MM.1S (cell line): Measurements from ENCODE around the gene PNPLA7.

ENCODE experiments used
- DNase-seq: peaks from one replicate; pipeline ENCODE4 v3.0.0-alpha.2; 2015
- H2AFZ ChIP-seq: fragments of 300-600 bp; sonication (generic); 2 replicates; pipeline ENCODE4 v1.6.0; 2016; ENCODE audit warnings: antibody characterized with exemption, low read length
- H3F3A ChIP-seq: fragments of 300-600 bp; sonication (generic); 2 replicates; pipeline ENCODE4 v1.6.1; 2016; ENCODE audit warnings: mild to moderate bottlenecking, antibody characterized with exemption, low read length, moderate library complexity, mixed read lengths; ENCODE audit not compliant: insufficient read depth
- H3K27ac ChIP-seq: fragments of 300-600 bp; sonication (generic); 2 replicates; pipeline ENCODE4 v1.5.1; 2016; ENCODE audit warnings: mild to moderate bottlenecking, low read length
- H3K27me3 ChIP-seq: fragments of 300-600 bp; sonication (generic); replicated peaks from 2 replicates; pipeline ENCODE4 v1.6.0; 2016; ENCODE audit warnings: low read length; ENCODE audit not compliant: insufficient read depth
- H3K36me3 ChIP-seq: fragments of 300-600 bp; sonication (generic); replicated peaks from 2 replicates; pipeline ENCODE4 v1.6.1; 2016; ENCODE audit warnings: mild to moderate bottlenecking, low read length, mixed read lengths; ENCODE audit not compliant: insufficient read depth
- H3K4me1 ChIP-seq: fragments of 300-600 bp; sonication (generic); 2 replicates; pipeline ENCODE4 v1.6.1; 2016; ENCODE audit warnings: low read length, mixed read lengths
- H3K4me2 ChIP-seq: fragments of 300-600 bp; sonication (generic); 2 replicates; pipeline ENCODE4 v1.6.0; 2016; ENCODE audit warnings: low read depth, low read length
- H3K4me3 ChIP-seq: fragments of 300-600 bp; sonication (generic); 2 replicates; pipeline ENCODE4 v1.5.1; 2016; ENCODE audit warnings: low read length, mixed read lengths
- H3K79me2 ChIP-seq: fragments of 300-600 bp; sonication (generic); 2 replicates; pipeline ENCODE4 v1.6.1; 2016; ENCODE audit warnings: mixed run types, low read length, mixed read lengths
- H3K9ac ChIP-seq: fragments of 300-600 bp; sonication (generic); 2 replicates; pipeline ENCODE4 v1.6.1; 2016; ENCODE audit warnings: low read length, mixed read lengths
- H3K9me2 ChIP-seq: fragments of 300-600 bp; sonication (generic); replicated peaks from 2 replicates; pipeline ENCODE4 v1.6.1; 2016; ENCODE audit warnings: mild to moderate bottlenecking, low read length, mixed read lengths; ENCODE audit not compliant: insufficient read depth
- H3K9me3 ChIP-seq: fragments of 300-600 bp; sonication (generic); replicated peaks from 2 replicates; pipeline ENCODE4 v1.6.1; 2016; ENCODE audit warnings: mild to moderate bottlenecking, low read length, mixed read lengths; ENCODE audit not compliant: insufficient read depth
- H4K20me1 ChIP-seq: fragments of 300-600 bp; sonication (generic); 2 replicates; pipeline ENCODE4 v1.6.1; 2016; ENCODE audit warnings: mild to moderate bottlenecking, low read length, moderate library complexity, mixed read lengths; ENCODE audit not compliant: insufficient read depth
- EZH2 ChIP-seq: fragments of 300-600 bp; sonication (generic); optimal IDR thresholded peaks from 2 replicates; pipeline ENCODE3; 2017; ENCODE audit warnings: low read depth, mild to moderate bottlenecking, antibody characterized with exemption, low read length, mixed read lengths
- EZH2phosphoT487 ChIP-seq: fragments of 300-600 bp; sonication (generic); IDR thresholded peaks from 2 replicates; pipeline ENCODE4 v1.6.1; 2018; ENCODE audit warnings: antibody characterized with exemption, low read length
- TF ChIP-seq, protein P1 (sequence below): fragments of 300-600 bp; sonication (generic); IDR thresholded peaks from 2 replicates; pipeline ENCODE4 v1.5.1; 2016; ENCODE audit warnings: antibody characterized with exemption, low read length, mixed read lengths

PNPLA7 gene

DNA sequence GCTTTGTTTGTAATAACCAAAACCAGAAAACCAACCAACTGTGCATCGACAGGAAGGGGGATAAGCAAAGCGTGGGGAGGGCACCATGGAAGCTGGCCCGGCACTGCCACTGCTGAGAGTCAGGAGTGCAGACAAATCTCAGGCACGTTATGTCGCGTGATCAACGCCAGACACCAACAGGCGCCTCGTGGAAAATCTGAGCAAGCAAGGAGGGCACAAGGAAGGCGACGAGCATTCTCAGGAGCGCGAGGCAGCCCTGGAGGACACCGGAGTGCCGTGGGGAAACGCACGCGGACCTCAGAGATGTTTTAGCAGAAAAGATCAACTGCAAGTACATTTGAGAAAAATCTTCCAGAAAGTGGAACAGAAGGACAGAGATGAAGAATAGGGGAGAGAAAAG, 75.9 kb downstream of the PNPLA7 start:
- no peak overlapping the region for H3K4me3 ChIP-seq
- no peak overlapping the region for H3K27ac ChIP-seq
- no peak overlapping the region for H2AFZ ChIP-seq
- H3K9ac ChIP-seq, result no peak overlapping the region
- H3K9me2 ChIP-seq, result no peaks in the 10 kb centered on the region
- no peaks in the 10 kb centered on the region for H3K9me3 ChIP-seq
- no peaks in the 10 kb centered on the region for H4K20me1 ChIP-seq
- H3K4me2 ChIP-seq, result no peak overlapping the region
- no peak for TF ChIP-seq EZH2phosphoT487
- no peak for TF ChIP-seq EZH2
- TF ChIP-seq, protein P1, sequence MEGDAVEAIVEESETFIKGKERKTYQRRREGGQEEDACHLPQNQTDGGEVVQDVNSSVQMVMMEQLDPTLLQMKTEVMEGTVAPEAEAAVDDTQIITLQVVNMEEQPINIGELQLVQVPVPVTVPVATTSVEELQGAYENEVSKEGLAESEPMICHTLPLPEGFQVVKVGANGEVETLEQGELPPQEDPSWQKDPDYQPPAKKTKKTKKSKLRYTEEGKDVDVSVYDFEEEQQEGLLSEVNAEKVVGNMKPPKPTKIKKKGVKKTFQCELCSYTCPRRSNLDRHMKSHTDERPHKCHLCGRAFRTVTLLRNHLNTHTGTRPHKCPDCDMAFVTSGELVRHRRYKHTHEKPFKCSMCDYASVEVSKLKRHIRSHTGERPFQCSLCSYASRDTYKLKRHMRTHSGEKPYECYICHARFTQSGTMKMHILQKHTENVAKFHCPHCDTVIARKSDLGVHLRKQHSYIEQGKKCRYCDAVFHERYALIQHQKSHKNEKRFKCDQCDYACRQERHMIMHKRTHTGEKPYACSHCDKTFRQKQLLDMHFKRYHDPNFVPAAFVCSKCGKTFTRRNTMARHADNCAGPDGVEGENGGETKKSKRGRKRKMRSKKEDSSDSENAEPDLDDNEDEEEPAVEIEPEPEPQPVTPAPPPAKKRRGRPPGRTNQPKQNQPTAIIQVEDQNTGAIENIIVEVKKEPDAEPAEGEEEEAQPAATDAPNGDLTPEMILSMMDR, result no peak
- H3K36me3 ChIP-seq, result no peaks in the 10 kb centered on the region
- DNase-seq, result no peak
- peaks cover 6% of the 10 kb centered on the region for H3K4me1 ChIP-seq
- H3F3A ChIP-seq, result 0 out of 2 replicates have a peak, but pooled peaks cover 4% of the 10 kb centered on the region
- peaks cover 23% of the 10 kb centered on the region for H3K27me3 ChIP-seq
- H3K79me2 ChIP-seq, result no peaks in the 10 kb centered on the region

DNA sequence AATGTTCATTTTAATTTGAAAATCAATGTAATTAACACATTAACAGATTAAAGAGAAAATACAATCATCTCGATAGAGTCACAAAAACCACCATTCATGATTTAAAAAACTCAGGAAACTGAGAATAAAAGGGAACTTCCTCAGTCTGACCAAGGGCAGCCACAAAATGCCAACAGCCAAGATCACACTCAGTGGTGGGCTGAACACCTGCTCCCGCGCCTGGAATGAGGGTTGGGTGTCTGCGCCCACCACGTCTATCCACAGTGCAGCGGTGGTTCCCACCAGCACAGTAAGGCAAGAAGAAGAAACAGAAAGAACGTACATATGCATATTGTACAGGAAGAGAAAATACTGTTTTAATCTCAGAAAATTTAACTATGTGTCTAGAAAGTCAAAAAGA, 79.4 kb downstream of the PNPLA7 start:
- Histone ChIP-seq H2AFZ (peak overlapping the region; percentile 43; the same call in 1 of the 2 replicates), H3F3A (0 out of 2 replicates have a peak, but pooled peaks cover 4% of the 10 kb centered on the region), H3K4me1 (peaks cover 6% of the 10 kb centered on the region), H3K27ac (no peak overlapping the region), H3K9me2 (no peaks in the 10 kb centered on the region), H3K9me3 (no peaks in the 10 kb centered on the region), H3K4me2 (peak overlapping the region; percentile 33), H3K79me2 (no peaks in the 10 kb centered on the region), H4K20me1 (no peaks in the 10 kb centered on the region), H3K4me3 (no peak overlapping the region), H3K36me3 (no peaks in the 10 kb centered on the region), H3K9ac (no peak overlapping the region), H3K27me3 (peaks cover 19% of the 10 kb centered on the region)
- TF ChIP-seq EZH2, result no peak
- TF ChIP-seq, protein P1, result no peak
- TF ChIP-seq EZH2phosphoT487, result no peak
- no peak for DNase-seq

DNA sequence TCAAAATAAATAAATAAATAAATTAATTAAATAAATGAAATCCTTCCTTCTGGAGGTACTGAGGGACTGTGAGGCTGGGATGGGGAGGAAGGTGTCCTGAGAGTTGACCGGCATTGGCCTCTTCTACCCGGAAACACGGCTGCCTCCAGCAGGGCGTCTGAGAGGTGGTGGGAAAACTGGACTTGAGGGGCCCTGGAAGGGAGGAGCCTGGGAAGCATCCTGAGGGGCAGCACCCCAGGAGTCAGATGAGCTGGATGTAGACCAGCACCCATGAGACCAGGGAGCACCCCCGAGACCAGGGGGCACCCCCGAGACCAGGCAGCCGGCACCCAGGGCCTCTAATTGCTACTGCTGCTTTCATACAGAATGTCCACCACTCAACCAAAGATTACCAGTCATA, 82.3 kb downstream of the PNPLA7 start:
- no peak overlapping the region for H3K4me3 ChIP-seq
- H3K79me2 ChIP-seq, result no peaks in the 10 kb centered on the region
- H3K27me3 ChIP-seq, result peaks cover 17% of the 10 kb centered on the region; the same call in 1 of the 2 replicates
- no peaks in the 10 kb centered on the region for H3K9me3 ChIP-seq
- H3F3A ChIP-seq, result 0 out of 2 replicates have a peak, but pooled peaks cover 4% of the 10 kb centered on the region
- no peak overlapping the region for H3K4me2 ChIP-seq
- no peaks in the 10 kb centered on the region for H3K36me3 ChIP-seq
- H4K20me1 ChIP-seq, result no peaks in the 10 kb centered on the region
- H3K27ac ChIP-seq, result no peak overlapping the region
- no peak overlapping the region for H2AFZ ChIP-seq
- TF ChIP-seq EZH2 (no peak), EZH2phosphoT487 (no peak)
- TF ChIP-seq, protein P1, result no peak
- peaks cover 6% of the 10 kb centered on the region for H3K4me1 ChIP-seq
- H3K9me2 ChIP-seq, result no peaks in the 10 kb centered on the region
- no peak for DNase-seq
- no peak overlapping the region for H3K9ac ChIP-seq
